HepG2 (cell line): Measurements from ENCODE around the gene TMTC1. TPM values are rescaled to one million over a fixed set of nuclear protein-coding genes. Genes with fewer than 3 reads are reported as not detected.

Experiments
- ATAC-seq: fragments of 200-7000 bp; cut with Tn5 transposase; 3 replicates; pipeline ENCODE4 v1.9.1; 2020; ENCODE audit warnings: mild to moderate bottlenecking, moderate library complexity
- BruUV-seq: library from RNA; stranded (reverse); fragments of 400-500 nt; replicated peaks from 2 replicates; lab custom pipeline; 2021; lab: Mats Ljungman, UMichigan
- CTCF ChIA-PET: fragments of 300-600 bp; formaldehyde crosslinking; extraction: SDS; loops from one replicate; lab custom pipeline; 2021; ENCODE audit warnings: low total read pairs, inconsistent platforms, low intra/inter-chr PET ratio; lab: Yijun Ruan, JAX
- POLR2A ChIA-PET: fragments of 350-600 bp; sonication (Branson Sonifier 250); formaldehyde crosslinking; loops from one replicate; lab custom pipeline; 2020; ENCODE audit warnings: antibody characterized with exemption, inconsistent platforms; lab: Yijun Ruan, JAX
- DNase-seq: peaks from one replicate; pipeline ENCODE4 v3.0.0-alpha.2; 2015; ENCODE audit warnings: low spot score
- FAIRE-seq: peaks from 3 replicates; lab custom pipeline; 2011; peaks lifted over from hg19 to GRCh38; lab: Jason Lieb, UNC
- H2AFZ ChIP-seq: one replicate; pipeline ENCODE4 v1.6.1; 2011; ENCODE audit warnings: low read length, inconsistent platforms
- H3K27ac ChIP-seq: fragments of 300-600 bp; 3 replicates; pipeline ENCODE4 v1.8.0; 2011; ENCODE audit warnings: mixed run types, mild to moderate bottlenecking, mixed read lengths, low read length, inconsistent platforms; ENCODE audit not compliant: insufficient read depth; ENCODE audit errors: extremely low read length
- H3K27me3 ChIP-seq, 2 experiments: fragments of 200-600 bp in 1 of 2; 2 replicates in 1 of 2; 3 replicates in 1 of 2; pipeline versions ENCODE4 v1.6.0 to v1.8.0; 2011; ENCODE audit warnings: low read length in 2 of 2, mild to moderate bottlenecking in 2 of 2, moderate library complexity in 2 of 2, inconsistent platforms in 1 of 2; ENCODE audit not compliant: insufficient read depth in 2 of 2, control insufficient read depth in 1 of 2
- H3K36me3 ChIP-seq, 2 experiments: fragments of 200-600 bp in 1 of 2; replicated peaks in 1 of 2; 2 replicates in 1 of 2; 3 replicates in 1 of 2; pipeline versions ENCODE4 v1.5.1 to v1.8.0; 2011; ENCODE audit warnings: low read length in 2 of 2, inconsistent platforms in 1 of 2; ENCODE audit not compliant: insufficient read depth in 2 of 2, control insufficient read depth in 1 of 2
- H3K4me1 ChIP-seq: 2 replicates; pipeline ENCODE4 v1.5.1; 2012; ENCODE audit warnings: low read length, inconsistent platforms; ENCODE audit not compliant: insufficient read depth
- H3K4me2 ChIP-seq: 2 replicates; pipeline ENCODE4 v1.6.0; 2011; ENCODE audit warnings: low read depth, low read length, inconsistent platforms
- H3K4me3 ChIP-seq, 3 experiments: fragments of 200-600 bp in 1 of 3; sonication (generic), shearing (Covaris generic) in 1 of 3; replicated peaks in 1 of 3; 2 replicates each; pipeline ENCODE4 v1.5.1; 2011 to 2016; ENCODE audit warnings: low read length in 3 of 3, inconsistent platforms in 2 of 3, low read depth in 2 of 3, mild to moderate bottlenecking in 2 of 3, control low read depth in 1 of 3, mixed read lengths in 1 of 3; ENCODE audit not compliant: insufficient read depth in 1 of 3
- H3K79me2 ChIP-seq: one replicate; pipeline ENCODE4 v1.6.1; 2011; ENCODE audit warnings: low read length, inconsistent platforms; ENCODE audit not compliant: insufficient read depth
- H3K9ac ChIP-seq: 2 replicates; pipeline ENCODE4 v1.6.0; 2011; ENCODE audit warnings: mild to moderate bottlenecking, low read depth, low read length, inconsistent platforms; ENCODE audit not compliant: insufficient read depth
- H3K9me3 ChIP-seq: 2 replicates; pipeline ENCODE4 v1.5.1; 2012; ENCODE audit warnings: mild to moderate bottlenecking, low read length
- H4K20me1 ChIP-seq: 2 replicates; pipeline ENCODE4 v1.6.0; 2011; ENCODE audit warnings: inconsistent platforms, mild to moderate bottlenecking, low read length, moderate library complexity; ENCODE audit not compliant: insufficient read depth
- CHD2 ChIP-seq: IDR thresholded peaks from 2 replicates; pipeline ENCODE4 v1.6.1; 2011; ENCODE audit warnings: low read depth, low read length, improper control_type of control experiment
- MAFF ChIP-seq: IDR thresholded peaks from 2 replicates; pipeline ENCODE4 v1.6.1; 2011; ENCODE audit warnings: low read depth, low read length, improper control_type of control experiment
- MAFK ChIP-seq, 2 experiments: IDR thresholded peaks in 1 of 2; conservative IDR thresholded peaks in 1 of 2; 2 replicates each; pipeline ENCODE4 v1.6.1; 2011; ENCODE audit warnings: improper control_type of control experiment in 2 of 2, low read length in 2 of 2
- MATR3 ChIP-seq: sonication (generic); formaldehyde crosslinking; IDR thresholded peaks from 2 replicates; pipeline ENCODE4 v1.4.0; 2020; ENCODE audit warnings: missing genetic modification reagents
- NFAT5 ChIP-seq: sonication (generic); formaldehyde crosslinking; IDR thresholded peaks from 2 replicates; pipeline ENCODE4 v1.4.0; 2020; ENCODE audit warnings: missing genetic modification reagents
- PHF20 ChIP-seq: sonication (generic); formaldehyde crosslinking; IDR thresholded peaks from 2 replicates; pipeline ENCODE4 v1.5.0; 2020; ENCODE audit warnings: mild to moderate bottlenecking, missing genetic modification reagents
- RORA ChIP-seq: sonication (generic); formaldehyde crosslinking; IDR thresholded peaks from 2 replicates; pipeline ENCODE4 v1.5.0; 2020; ENCODE audit warnings: mild to moderate bottlenecking, missing genetic modification reagents, moderate library complexity
- ZNF263 ChIP-seq: sonication (generic); formaldehyde crosslinking; IDR thresholded peaks from 2 replicates; pipeline ENCODE4 v1.4.0; 2020; ENCODE audit warnings: missing genetic modification reagents
- WGBS: methylation state at CpG from one replicate; pipeline ENCODE4 v1.1.6; 2017; ENCODE audit warnings: low lambda C conversion rate; 5-methylcytosine and 5-hydroxymethylcytosine counted together
- in situ Hi-C: cut with HindIII; loops from 2 replicates; pipeline ENCODE4 v1.10.0; 2017; ENCODE audit warnings: low pct_unique_long_range_greater_than_20kb; ENCODE audit not compliant: extremely low pct_ligation_motif_present
- intact Hi-C: fragments of 100-400 bp; cut with micrococcal nuclease; formaldehyde crosslinking; loops from one replicate; pipeline ENCODE4 v1.10.0; 2022; ENCODE audit not compliant: unreplicated experiment
- polyA plus RNA-seq, 8 experiments: library from polyadenylated mRNA; depleted of rRNA in 3 of 8; stranded (reverse) in 7 of 8; unstranded in 1 of 8; fragments of >200 nt; fragmentation: Illumina TruSeq in 4 of 8; extraction: Trizol in 4 of 8; gene quantifications; 2 replicates each; pipeline versions ENCODE4 v1.2.1 to v1.2.3, GENCODE V29; 2011 to 2016; ENCODE audit warnings: low read depth in 4 of 8, missing spikeins in 1 of 8, mixed read lengths in 1 of 8; ENCODE audit not compliant: insufficient read depth in 1 of 8
- total RNA-seq, 5 experiments: library from RNA; depleted of rRNA; stranded (reverse); fragments of >200 nt; fragmentation: Illumina TruSeq; extraction: Trizol; gene quantifications; 2 replicates each; pipeline ENCODE4 v1.2.3, GENCODE V29; 2016; ENCODE audit warnings: low read depth in 1 of 5
- TF ChIP-seq, protein P1 (sequence below): sonication (generic); formaldehyde crosslinking; IDR thresholded peaks from 2 replicates; pipeline ENCODE4 v1.5.0; 2020; ENCODE audit warnings: missing genetic modification reagents

Gene TMTC1
- total and polyA plus RNA-seq, 2 of the 13 experiments (the other 11 are each of a cell fraction or from before 2014, with no cell fraction given) = 0.69 to 1.8 TPM

DNA sequence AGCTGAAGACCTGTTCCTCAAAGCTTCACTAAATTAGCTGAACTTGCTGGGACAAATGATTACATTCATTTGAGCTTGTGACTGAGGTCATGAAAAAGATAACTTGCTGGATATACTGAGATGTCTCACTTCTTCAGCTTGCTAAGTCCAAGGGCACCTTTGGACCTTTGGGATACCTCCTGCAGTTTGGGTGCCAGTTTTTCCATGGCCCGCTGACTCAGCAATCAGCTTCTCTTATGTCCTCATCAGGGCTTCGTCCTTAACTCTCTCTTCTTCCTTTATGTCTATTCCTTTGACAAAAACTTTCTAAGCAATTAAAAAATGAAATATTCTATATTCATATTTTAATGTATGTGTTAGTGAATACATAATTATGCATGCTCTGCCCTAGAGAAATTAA lies 331.9 kb downstream of the TMTC1 start:
- Histone ChIP-seq H3K4me1 (no peaks in the 10 kb centered on the region), H3K27me3 (no peaks in the 10 kb centered on the region; a peak in 1 of 5 replicates), H3K9me3 (no peaks in the 10 kb centered on the region), H2AFZ (no peak overlapping the region), H3K79me2 (no peaks in the 10 kb centered on the region), H4K20me1 (no peaks in the 10 kb centered on the region), H3K27ac (no peak overlapping the region), H3K4me2 (no peak overlapping the region), H3K9ac (no peak overlapping the region), H3K36me3 (no peaks in the 10 kb centered on the region), H3K4me3 (no peak overlapping the region)
- TF ChIP-seq PHF20 (CRISPR knock-in tag) = no peak
- no peak for TF ChIP-seq CHD2
- TF ChIP-seq ZNF263 (CRISPR knock-in tag) = no peak
- TF ChIP-seq MAFK (conservative IDR thresholded peaks at IDR 0.05 in 1 of 2, IDR thresholded peaks at IDR 0.05 in 1 of 2; ENCODE audit: low read length in 2 of 2) = peak; percentile 80 to 87
- no peak for TF ChIP-seq NFAT5 (CRISPR knock-in tag)
- no peak for TF ChIP-seq RORA (CRISPR knock-in tag)
- TF ChIP-seq, protein P1, sequence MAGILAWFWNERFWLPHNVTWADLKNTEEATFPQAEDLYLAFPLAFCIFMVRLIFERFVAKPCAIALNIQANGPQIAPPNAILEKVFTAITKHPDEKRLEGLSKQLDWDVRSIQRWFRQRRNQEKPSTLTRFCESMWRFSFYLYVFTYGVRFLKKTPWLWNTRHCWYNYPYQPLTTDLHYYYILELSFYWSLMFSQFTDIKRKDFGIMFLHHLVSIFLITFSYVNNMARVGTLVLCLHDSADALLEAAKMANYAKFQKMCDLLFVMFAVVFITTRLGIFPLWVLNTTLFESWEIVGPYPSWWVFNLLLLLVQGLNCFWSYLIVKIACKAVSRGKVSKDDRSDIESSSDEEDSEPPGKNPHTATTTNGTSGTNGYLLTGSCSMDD (CRISPR knock-in tag) = no peak
- TF ChIP-seq MAFF = peak; percentile 78
- TF ChIP-seq MATR3 (CRISPR knock-in tag) = no peak
- FAIRE-seq = no peak
- intact Hi-C loops (no loop called here), in situ Hi-C loops (no loop called here)
- ChIA-PET POLR2A (no interaction called here), CTCF (no interaction called here)
- no TSS peak for BruUV-seq
- WGBS = 27% methylated on average over 2 of the region's 2 CpGs
- no peak for DNase-seq
- no peak for ATAC-seq
